CD4-positive, CD25-positive, alpha-beta regulatory T cell (primary cell): ENCODE measurements around the gene VWA8. TPM values are rescaled to one million over a fixed set of nuclear protein-coding genes. Genes with fewer than 3 reads are reported as not detected.
A peak's percentile ranks its signal among the peaks of the same experiment; 100 is the strongest.
"Not testable (repeated sequence)": the region's sequence is repeated elsewhere in the genome, so short reads cannot be mapped to it uniquely, and the experiment has no call there.

Source experiments
- ATAC-seq, 2 donors: fragments of 150-1000 bp; cut with Tn5 transposase; one replicate each; pipeline ENCODE4 v1.10.0; 2021; ENCODE audit warnings: low read depth in 2 of 2, moderate number of reproducible peaks in 2 of 2, moderate library complexity in 1 of 2
- DNase-seq, 3 donors: peaks; one replicate each; pipeline versions ENCODE4 v3.0.0 to v3.0.0-alpha.2; 2012 to 2022; ENCODE audit warnings: mixed read lengths in 1 of 3
- H3K27ac ChIP-seq: one replicate; pipeline ENCODE4 v1.7.0; 2013; ENCODE audit warnings: mild to moderate bottlenecking, low read length; ENCODE audit not compliant: insufficient read depth, poor library complexity, severe bottlenecking
- H3K27me3 ChIP-seq: one replicate; pipeline ENCODE4 v1.7.0; 2013; ENCODE audit warnings: low read length; ENCODE audit not compliant: control insufficient read depth, insufficient read depth
- H3K36me3 ChIP-seq: one replicate; pipeline ENCODE4 v1.7.0; 2013; ENCODE audit warnings: mild to moderate bottlenecking, low read length, moderate library complexity; ENCODE audit not compliant: control insufficient read depth, insufficient read depth
- H3K4me1 ChIP-seq: 2 replicates; pipeline ENCODE4 v1.7.0; 2013; ENCODE audit warnings: mild to moderate bottlenecking, low read length; ENCODE audit not compliant: insufficient read depth, control insufficient read depth, poor library complexity, severe bottlenecking
- H3K4me3 ChIP-seq: one replicate; pipeline ENCODE4 v1.7.0; 2013; ENCODE audit warnings: low read depth, mild to moderate bottlenecking, low read length, moderate library complexity
- H3K9me3 ChIP-seq, 2 experiments: 1 replicate in 1 of 2; 2 replicates in 1 of 2; pipeline ENCODE4 v1.7.0; 2013; ENCODE audit warnings: low read length in 2 of 2, mild to moderate bottlenecking in 1 of 2, moderate library complexity in 1 of 2; ENCODE audit not compliant: control insufficient read depth in 2 of 2
- H3K27ac Mint-ChIP-seq, 3 donors: one replicate each; pipeline ENCODE4 v1.8.0; 2020 to 2022; ENCODE audit warnings: mild to moderate bottlenecking in 3 of 3, mixed read lengths in 3 of 3, moderate library complexity in 2 of 3
- H3K27me3 Mint-ChIP-seq: one replicate; pipeline ENCODE4 v1.8.0; 2022; ENCODE audit warnings: mild to moderate bottlenecking, mixed read lengths
- H3K36me3 Mint-ChIP-seq: one replicate; pipeline ENCODE4 v1.8.0; 2020; ENCODE audit warnings: mixed read lengths
- H3K4me1 Mint-ChIP-seq, 4 donors: one replicate each; pipeline ENCODE4 v1.8.0; 2020 to 2022; ENCODE audit warnings: mixed read lengths in 4 of 4, mild to moderate bottlenecking in 1 of 4
- H3K4me3 Mint-ChIP-seq, 4 donors: one replicate each; pipeline ENCODE4 v1.8.0; 2020 to 2022; ENCODE audit warnings: mild to moderate bottlenecking in 4 of 4, mixed read lengths in 4 of 4, moderate library complexity in 3 of 4
- H3K9me3 Mint-ChIP-seq, 7 donors: one replicate each; pipeline ENCODE4 v1.8.0; 2020 to 2022; ENCODE audit warnings: mixed read lengths in 7 of 7, mild to moderate bottlenecking in 3 of 7, moderate library complexity in 2 of 7
- polyA plus RNA-seq, 4 donors: library from polyadenylated mRNA; unstranded; fragments of 300-500 nt; fragmentation: Illumina TruSeq; gene quantifications; one replicate each; pipeline ENCODE4 v1.2.3, GENCODE V29; 2021
- total RNA-seq: library from RNA; stranded (reverse); gene quantifications from one replicate; pipeline ENCODE4 v1.2.3, GENCODE V29; 2022

Gene VWA8
- total and polyA plus RNA-seq, 5 donors from 2014 or later: 4.0 to 22.8 (median 4.5) TPM

GRCh38 chr13:41922894-41923293 lies 38.0 kb downstream of the VWA8 start:
- H3K27ac ChIP-seq, H3K4me1 ChIP-seq, H3K4me3 ChIP-seq, H3K27me3 ChIP-seq, ATAC-seq, H3K27me3 Mint-ChIP-seq, DNase-seq, H3K27ac Mint-ChIP-seq, H3K4me3 Mint-ChIP-seq: not testable (repeated sequence)
- peaks cover 22% of the 10 kb centered on the region for H3K36me3 ChIP-seq
- Mint-ChIP-seq H3K36me3 (peaks cover 49% of the 10 kb centered on the region), H3K9me3 (peaks cover 0 to 31% (median 9%) of the 10 kb centered on the region in 7 donors), H3K4me1 (peaks cover 3 to 46% (median 20%) of the 10 kb centered on the region in 4 donors)
- peaks cover 7 to 21% of the 10 kb centered on the region in 2 experiments for H3K9me3 ChIP-seq

- ATAC-seq (no peak), DNase-seq (no peak)
- Histone ChIP-seq H3K9me3 (peaks cover 3 to 11% of the 10 kb centered on the region in 2 experiments), H3K27me3 (no peaks in the 10 kb centered on the region), H3K36me3 (peaks cover 3% of the 10 kb centered on the region), H3K4me3 (no peak overlapping the region), H3K4me1 (peaks cover 12% of the 10 kb centered on the region), H3K27ac (no peak overlapping the region)
- Mint-ChIP-seq H3K27me3 (no peaks in the 10 kb centered on the region), H3K4me1 (peaks cover 5 to 64% (median 35%) of the 10 kb centered on the region in 4 donors), H3K36me3 (peaks cover 35% of the 10 kb centered on the region), H3K4me3 (no peak overlapping the region), H3K9me3 (peaks cover 0 to 23% (median 7%) of the 10 kb centered on the region in 7 donors), H3K27ac (no peak overlapping the region)
Measured at GRCh38 chr13:41919741-41920487, 41.0 kb downstream of the VWA8 start.

DNA sequence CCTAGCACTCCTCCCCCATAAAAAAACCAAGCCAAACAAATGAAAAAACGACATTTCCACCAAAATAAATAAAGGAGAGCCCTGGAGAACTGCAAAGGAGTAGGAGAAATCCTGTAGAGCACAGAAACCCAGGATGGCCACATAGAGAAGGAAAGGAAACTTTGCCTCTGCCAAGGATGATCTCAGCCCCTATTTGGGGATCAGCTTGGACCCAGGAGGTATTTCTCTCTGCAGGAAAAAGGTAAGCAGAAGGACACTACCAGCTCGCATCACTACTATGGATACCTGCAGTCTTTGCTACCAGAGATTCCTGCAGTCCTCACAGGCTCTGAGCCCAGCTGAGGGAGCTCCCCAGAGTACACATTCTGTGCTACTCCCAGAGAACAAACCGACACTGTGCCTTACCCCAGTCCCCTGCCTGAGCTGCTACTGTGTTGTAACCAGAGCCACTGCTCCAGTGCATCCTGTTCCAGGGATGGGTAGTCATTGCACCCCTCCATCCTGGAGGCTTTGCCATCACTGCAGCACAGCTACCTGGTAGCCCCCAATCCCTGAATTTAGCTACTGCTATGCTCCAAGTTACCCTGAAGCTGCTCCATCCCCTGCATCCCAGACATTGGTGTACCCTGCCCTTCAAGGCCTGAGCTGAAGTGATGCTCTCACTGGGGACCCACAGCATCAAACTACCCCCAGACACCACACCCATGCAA lies 41.7 kb downstream of the VWA8 start:
- no peak overlapping the region for H3K4me3 Mint-ChIP-seq
- DNase-seq (no peak), ATAC-seq (no peak)
- no peaks in the 10 kb centered on the region for H3K36me3 ChIP-seq
- H3K27ac Mint-ChIP-seq: no peak overlapping the region
- no peaks in the 10 kb centered on the region for H3K27me3 ChIP-seq
- H3K4me1 Mint-ChIP-seq: peaks cover 10 to 67% (median 38%) of the 10 kb centered on the region in 4 donors
- peaks cover 0 to 3% of the 10 kb centered on the region in 2 experiments for H3K9me3 ChIP-seq
- peaks cover 30% of the 10 kb centered on the region for H3K36me3 Mint-ChIP-seq
- peaks cover 0 to 18% (median 7%) of the 10 kb centered on the region in 7 donors for H3K9me3 Mint-ChIP-seq
- H3K4me3 ChIP-seq: no peak overlapping the region
- H3K27ac ChIP-seq: no peak overlapping the region
- H3K4me1 ChIP-seq: peaks cover 12% of the 10 kb centered on the region
- no peaks in the 10 kb centered on the region for H3K27me3 Mint-ChIP-seq

- H3K4me1 Mint-ChIP-seq: peaks cover 10 to 59% (median 41%) of the 10 kb centered on the region in 4 donors
- Histone ChIP-seq H3K9me3 (no peaks in the 10 kb centered on the region), H3K27ac (no peak overlapping the region), H3K36me3 (no peaks in the 10 kb centered on the region), H3K4me1 (peaks cover 12% of the 10 kb centered on the region), H3K27me3 (no peaks in the 10 kb centered on the region), H3K4me3 (no peak overlapping the region)
- H3K9me3 Mint-ChIP-seq: peaks cover 0 to 6% (median 0%) of the 10 kb centered on the region in 7 donors
- DNase-seq: peak in 2 of 3 donors; percentile 10 to 24
- no peaks in the 10 kb centered on the region for H3K27me3 Mint-ChIP-seq
- peak overlapping the region in 2 of 4 donors; percentile 24 to 70 for H3K4me3 Mint-ChIP-seq
- ATAC-seq: peak; percentile 59 to 74
- peak overlapping the region in 1 of 3 donors; percentile 66 for H3K27ac Mint-ChIP-seq
- peaks cover 21% of the 10 kb centered on the region for H3K36me3 Mint-ChIP-seq
Measured at GRCh38 chr13:41917641-41918040, 43.3 kb downstream of the VWA8 start.

GRCh38 chr13:41916173-41916954 lies 44.5 kb downstream of the VWA8 start:
- H3K4me3 ChIP-seq: peak overlapping the region; percentile 43
- DNase-seq: peak in 2 of 3 donors; percentile 40 to 67
- peaks cover 10 to 57% (median 37%) of the 10 kb centered on the region in 4 donors for H3K4me1 Mint-ChIP-seq
- H3K9me3 ChIP-seq: no peaks in the 10 kb centered on the region
- H3K27me3 Mint-ChIP-seq: no peaks in the 10 kb centered on the region
- peaks cover 12% of the 10 kb centered on the region for H3K4me1 ChIP-seq
- H3K9me3 Mint-ChIP-seq: peaks cover 0 to under 1% (median 0%) of the 10 kb centered on the region in 7 donors
- H3K27ac ChIP-seq: peak overlapping the region; percentile 34
- H3K27ac Mint-ChIP-seq: peak overlapping the region; percentile 15 to 57 (median 52)
- no peaks in the 10 kb centered on the region for H3K27me3 ChIP-seq
- H3K36me3 ChIP-seq: no peaks in the 10 kb centered on the region
- peak; percentile 89 to 94 for ATAC-seq
- peak overlapping the region; percentile 0 to 69 (median 22) for H3K4me3 Mint-ChIP-seq
- H3K36me3 Mint-ChIP-seq: peaks cover 16% of the 10 kb centered on the region

GRCh38 chr13:41915081-41915480 lies 45.8 kb downstream of the VWA8 start:
- no peak overlapping the region for H3K27ac ChIP-seq
- H3K4me3 Mint-ChIP-seq: no peak overlapping the region
- no peaks in the 10 kb centered on the region for H3K9me3 Mint-ChIP-seq
- DNase-seq (no peak), ATAC-seq (no peak)
- H3K9me3 ChIP-seq: no peaks in the 10 kb centered on the region
- H3K4me3 ChIP-seq: no peak overlapping the region
- H3K36me3 Mint-ChIP-seq: peaks cover 9% of the 10 kb centered on the region
- no peaks in the 10 kb centered on the region for H3K36me3 ChIP-seq
- H3K27ac Mint-ChIP-seq: peak overlapping the region in 1 of 3 donors; percentile 10
- no peaks in the 10 kb centered on the region for H3K27me3 Mint-ChIP-seq
- peaks cover 12% of the 10 kb centered on the region for H3K4me1 ChIP-seq
- H3K27me3 ChIP-seq: no peaks in the 10 kb centered on the region
- H3K4me1 Mint-ChIP-seq: peaks cover 10 to 44% (median 31%) of the 10 kb centered on the region in 4 donors

- H3K27me3 Mint-ChIP-seq: no peaks in the 10 kb centered on the region
- H3K9me3 Mint-ChIP-seq: no peaks in the 10 kb centered on the region
- Histone ChIP-seq H3K4me3 (no peak overlapping the region), H3K27me3 (no peaks in the 10 kb centered on the region), H3K4me1 (peaks cover 12% of the 10 kb centered on the region), H3K36me3 (no peaks in the 10 kb centered on the region), H3K27ac (no peak overlapping the region), H3K9me3 (no peaks in the 10 kb centered on the region)
- DNase-seq (no peak), ATAC-seq (no peak)
- H3K36me3 Mint-ChIP-seq: peaks cover 9% of the 10 kb centered on the region
- H3K27ac Mint-ChIP-seq: no peak overlapping the region
- no peak overlapping the region for H3K4me3 Mint-ChIP-seq
- H3K4me1 Mint-ChIP-seq: peaks cover 10 to 39% (median 30%) of the 10 kb centered on the region in 4 donors
Measured at GRCh38 chr13:41914552-41914951, 46.4 kb downstream of the VWA8 start.
